WTC11 (cell line): ENCODE data around the gene KCTD1. TPM values are rescaled to one million over a fixed set of nuclear protein-coding genes. Genes with fewer than 3 reads are reported as not detected.

ENCODE experiments used
- ATAC-seq: fragments of 200-7000 bp; cut with Tn5 transposase; 2 replicates; pipeline ENCODE4 v1.10.0; 2021; ENCODE audit warnings: mild to moderate bottlenecking, moderate library complexity
- CTCF ChIA-PET: fragments of 300-600 bp; sonication (Branson Sonifier 250); formaldehyde crosslinking; loops from one replicate; lab custom pipeline; 2021; ENCODE audit warnings: antibody characterized with exemption; lab: Charles Lee
- POLR2A ChIA-PET: fragments of 350-600 bp; sonication (Branson Sonifier 250); formaldehyde crosslinking; loops from one replicate; lab custom pipeline; 2021; ENCODE audit warnings: antibody characterized with exemption; lab: Charles Lee
- DNase-seq: peaks from one replicate; pipeline ENCODE4 v3.0.0; 2021; ENCODE audit warnings: low spot score
- H3K27ac Mint-ChIP-seq: 2 replicates; pipeline ENCODE4 v1.8.0; 2021; ENCODE audit warnings: mixed read lengths
- H3K27me3 Mint-ChIP-seq: 2 replicates; pipeline ENCODE4 v1.8.0; 2021; ENCODE audit warnings: low read depth, mild to moderate bottlenecking, moderate library complexity, mixed read lengths
- H3K36me3 Mint-ChIP-seq: 2 replicates; pipeline ENCODE4 v1.8.0; 2021; ENCODE audit warnings: mixed read lengths
- H3K4me1 Mint-ChIP-seq: 2 replicates; pipeline ENCODE4 v1.8.0; 2022; ENCODE audit warnings: mixed read lengths
- H3K4me3 Mint-ChIP-seq: 2 replicates; pipeline ENCODE4 v1.8.0; 2021; ENCODE audit warnings: mild to moderate bottlenecking, moderate library complexity, mixed read lengths
- H3K9me3 Mint-ChIP-seq: 2 replicates; pipeline ENCODE4 v1.8.0; 2021; ENCODE audit warnings: mixed read lengths
- AFF4 ChIP-seq: sonication (generic); formaldehyde crosslinking; IDR thresholded peaks from 2 replicates; pipeline ENCODE4 v1.8.1; 2023; ENCODE audit warnings: mild to moderate bottlenecking, missing genetic modification reagents, borderline replicate concordance
- CDX4 ChIP-seq: fragments of 250-450 bp; sonication (Bioruptor Pico); IDR thresholded peaks from 2 replicates; pipeline ENCODE4 v1.9.0; 2021; ENCODE audit warnings: moderate library complexity, mild to moderate bottlenecking, inconsistent platforms, borderline replicate concordance
- E2F4 ChIP-seq: sonication (generic); formaldehyde crosslinking; IDR thresholded peaks from 2 replicates; pipeline ENCODE4 v1.8.1; 2022; ENCODE audit warnings: low read depth, mild to moderate bottlenecking, moderate library complexity, missing genetic modification reagents, borderline replicate concordance
- EMX1 ChIP-seq: fragments of 250-450 bp; sonication (Bioruptor Pico); IDR thresholded peaks from 2 replicates; pipeline ENCODE4 v1.8.0; 2021; ENCODE audit warnings: mild to moderate bottlenecking
- JUN ChIP-seq: sonication (generic); formaldehyde crosslinking; IDR thresholded peaks from 2 replicates; pipeline ENCODE4 v1.8.0; 2023; ENCODE audit warnings: mild to moderate bottlenecking, missing genetic modification reagents
- MLX ChIP-seq: sonication (generic); formaldehyde crosslinking; IDR thresholded peaks from 2 replicates; pipeline ENCODE4 v1.8.1; 2023; ENCODE audit warnings: mild to moderate bottlenecking, missing genetic modification reagents, moderate library complexity
- MXD4 ChIP-seq: fragments of 250-450 bp; sonication (Bioruptor Pico); IDR thresholded peaks from 2 replicates; pipeline ENCODE4 v1.8.0; 2021; ENCODE audit warnings: mild to moderate bottlenecking, moderate library complexity, borderline replicate concordance
- MYBL2 ChIP-seq: sonication (generic); formaldehyde crosslinking; IDR thresholded peaks from 2 replicates; pipeline ENCODE4 v1.8.1; 2023; ENCODE audit warnings: mild to moderate bottlenecking, moderate library complexity, missing genetic modification reagents
- NFE2L1 ChIP-seq: sonication (generic); formaldehyde crosslinking; IDR thresholded peaks from 2 replicates; pipeline ENCODE4 v1.8.1; 2023; ENCODE audit warnings: missing genetic modification reagents
- PREB ChIP-seq: sonication (generic); formaldehyde crosslinking; IDR thresholded peaks from 2 replicates; pipeline ENCODE4 v1.8.1; 2022; ENCODE audit warnings: mild to moderate bottlenecking, missing genetic modification reagents, moderate library complexity, borderline replicate concordance
- ZBTB43 ChIP-seq: sonication (generic); formaldehyde crosslinking; IDR thresholded peaks from 2 replicates; pipeline ENCODE4 v1.8.1; 2023; ENCODE audit warnings: mild to moderate bottlenecking, missing genetic modification reagents
- ZNF281 ChIP-seq: sonication (generic); formaldehyde crosslinking; IDR thresholded peaks from 2 replicates; pipeline ENCODE4 v1.8.0; 2023; ENCODE audit warnings: mild to moderate bottlenecking, missing genetic modification reagents
- total RNA-seq: library from RNA; stranded (reverse); gene quantifications from 3 replicates; pipeline ENCODE4 v1.2.3, GENCODE V29; 2021
- TF ChIP-seq, protein P1 (sequence below): sonication (generic); formaldehyde crosslinking; IDR thresholded peaks from 2 replicates; pipeline ENCODE4 v1.8.1; 2023; ENCODE audit warnings: mild to moderate bottlenecking, missing genetic modification reagents

The KCTD1 gene
- total RNA-seq, 1 experiment from 2014 or later = 23.3 TPM

GRCh38 chr18:26480897-26481795 lies 67.2 kb downstream of the KCTD1 start:
- CTCF ChIA-PET = interaction anchor here (1.4 to 4.4 kb wide), 2 partner anchors 12 to 24 kb away, joined by 3 to 28 read pairs; no protein-coding TSS in a partner anchor
- no peak overlapping the region for H3K4me3 Mint-ChIP-seq

DNA sequence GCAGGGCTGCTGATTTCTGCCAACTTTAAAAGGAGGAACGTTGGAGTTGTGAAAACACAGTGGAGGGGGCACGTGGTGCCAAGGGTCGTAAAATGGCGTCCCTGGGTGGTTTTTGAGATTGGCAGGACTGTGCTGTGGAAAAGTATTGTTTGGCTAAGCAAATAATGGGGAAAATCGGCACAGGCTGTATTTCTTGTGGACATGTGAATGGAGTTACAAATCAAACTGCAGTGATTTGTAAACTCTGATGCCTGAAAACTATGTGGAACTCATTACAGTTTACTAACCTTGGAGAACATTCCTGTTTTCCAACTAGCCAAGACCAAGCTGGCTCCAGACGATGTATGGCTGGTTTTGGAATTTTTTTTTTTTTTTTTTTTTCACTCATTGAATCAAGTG lies 68.7 kb downstream of the KCTD1 start:
- no peaks in the 10 kb centered on the region for H3K27me3 Mint-ChIP-seq
- H3K4me1 Mint-ChIP-seq = peaks cover 70% of the 10 kb centered on the region
- peaks cover 6% of the 10 kb centered on the region; the same call in 1 of the 2 replicates for H3K36me3 Mint-ChIP-seq
- H3K4me3 Mint-ChIP-seq = peak overlapping the region; percentile 49; the same call in 1 of the 2 replicates
- ChIA-PET POLR2A (no interaction called here), CTCF (interaction anchor here (0.8 to 4.4 kb wide), 5 partner anchors 11 to 87 kb away, joined by 3 to 28 read pairs (median 4); partner anchors contain the start of gene KCTD1)
- DNase-seq (no peak), ATAC-seq (no peak)
- H3K9me3 Mint-ChIP-seq = no peaks in the 10 kb centered on the region
- peak overlapping the region; percentile 82 for H3K27ac Mint-ChIP-seq
- TF ChIP-seq MYBL2 (no peak), PREB (CRISPR knock-in tag) (no peak), AFF4 (CRISPR knock-in tag) (no peak), E2F4 (CRISPR knock-in tag) (no peak)

More at GRCh38 chr18:26480897-26481795, 67.2 kb downstream of the KCTD1 start:
- Mint-ChIP-seq H3K27ac (no peak overlapping the region; the same call in 1 of the 2 replicates), H3K9me3 (no peaks in the 10 kb centered on the region), H3K4me1 (peaks cover 71% of the 10 kb centered on the region), H3K36me3 (0 out of 2 replicates have a peak, but pooled peaks cover under 1% of the 10 kb centered on the region), H3K27me3 (no peaks in the 10 kb centered on the region)
- DNase-seq (no peak), ATAC-seq (no peak)
- POLR2A ChIA-PET = no interaction called here
- no peak for TF ChIP-seq CDX4 (CRISPR knock-in tag)
- no peak for TF ChIP-seq NFE2L1 (CRISPR knock-in tag)
- TF ChIP-seq, protein P1, sequence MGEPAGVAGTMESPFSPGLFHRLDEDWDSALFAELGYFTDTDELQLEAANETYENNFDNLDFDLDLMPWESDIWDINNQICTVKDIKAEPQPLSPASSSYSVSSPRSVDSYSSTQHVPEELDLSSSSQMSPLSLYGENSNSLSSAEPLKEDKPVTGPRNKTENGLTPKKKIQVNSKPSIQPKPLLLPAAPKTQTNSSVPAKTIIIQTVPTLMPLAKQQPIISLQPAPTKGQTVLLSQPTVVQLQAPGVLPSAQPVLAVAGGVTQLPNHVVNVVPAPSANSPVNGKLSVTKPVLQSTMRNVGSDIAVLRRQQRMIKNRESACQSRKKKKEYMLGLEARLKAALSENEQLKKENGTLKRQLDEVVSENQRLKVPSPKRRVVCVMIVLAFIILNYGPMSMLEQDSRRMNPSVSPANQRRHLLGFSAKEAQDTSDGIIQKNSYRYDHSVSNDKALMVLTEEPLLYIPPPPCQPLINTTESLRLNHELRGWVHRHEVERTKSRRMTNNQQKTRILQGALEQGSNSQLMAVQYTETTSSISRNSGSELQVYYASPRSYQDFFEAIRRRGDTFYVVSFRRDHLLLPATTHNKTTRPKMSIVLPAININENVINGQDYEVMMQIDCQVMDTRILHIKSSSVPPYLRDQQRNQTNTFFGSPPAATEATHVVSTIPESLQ (CRISPR knock-in tag) = no peak
- no peak for TF ChIP-seq EMX1
- TF ChIP-seq ZNF281 (CRISPR knock-in tag) = no peak
- TF ChIP-seq MLX (CRISPR knock-in tag) = no peak
- no peak for TF ChIP-seq ZBTB43 (CRISPR knock-in tag)
- no peak for TF ChIP-seq MXD4 (CRISPR knock-in tag)
- TF ChIP-seq JUN (CRISPR knock-in tag) = no peak
